GM23338 (cell line): Measurements from ENCODE around the gene PCDHGA1. TPM values are rescaled to one million over a fixed set of nuclear protein-coding genes. Genes with fewer than 3 reads are reported as not detected.

Source experiments
- ATAC-seq: fragments of 200-7000 bp; cut with Tn5 transposase; 3 replicates; pipeline ENCODE4 v1.9.1; 2020
- DNase-seq: peaks from one replicate; pipeline ENCODE4 v3.0.0-alpha.2; 2015; ENCODE audit warnings: low spot score
- H2AFZ ChIP-seq: fragments of 200-600 bp; sonication (generic); 2 replicates; pipeline ENCODE4 v1.8.0; 2016; ENCODE audit warnings: antibody characterized with exemption, mild to moderate bottlenecking, moderate library complexity
- H3F3A ChIP-seq: fragments of 200-600 bp; sonication (generic); replicated peaks from 2 replicates; pipeline ENCODE4 v1.8.0; 2017; ENCODE audit warnings: antibody characterized with exemption, mixed run types, low read depth
- H3K27ac ChIP-seq: fragments of 200-600 bp; sonication (generic); 2 replicates; pipeline ENCODE4 v1.6.1; 2016; ENCODE audit warnings: low read depth
- H3K27me3 ChIP-seq: fragments of 200-600 bp; sonication (generic); 2 replicates; pipeline ENCODE4 v1.8.0; 2016; ENCODE audit warnings: mild to moderate bottlenecking, mixed run types, moderate library complexity; ENCODE audit not compliant: insufficient read depth
- H3K36me3 ChIP-seq: fragments of 200-600 bp; sonication (generic); 2 replicates; pipeline ENCODE4 v1.8.0; 2016; ENCODE audit warnings: mild to moderate bottlenecking; ENCODE audit not compliant: insufficient read depth
- H3K4me1 ChIP-seq: fragments of 200-600 bp; sonication (generic); 2 replicates; pipeline ENCODE4 v1.8.0; 2016; ENCODE audit warnings: mild to moderate bottlenecking, moderate library complexity; ENCODE audit not compliant: insufficient read depth
- H3K4me2 ChIP-seq: fragments of 200-600 bp; sonication (generic); 2 replicates; pipeline ENCODE4 v1.7.1; 2017; ENCODE audit warnings: mixed run types
- H3K4me3 ChIP-seq: fragments of 200-600 bp; sonication (generic); 2 replicates; pipeline ENCODE4 v1.6.1; 2016; ENCODE audit warnings: mixed run types
- H3K79me2 ChIP-seq: fragments of 200-600 bp; sonication (generic); replicated peaks from 2 replicates; pipeline ENCODE4 v1.8.0; 2017; ENCODE audit warnings: mild to moderate bottlenecking; ENCODE audit not compliant: insufficient read depth
- H3K9me2 ChIP-seq: fragments of 200-600 bp; sonication (generic); 2 replicates; pipeline ENCODE4 v1.8.0; 2017; ENCODE audit not compliant: insufficient read depth
- H4K20me1 ChIP-seq: fragments of 200-600 bp; sonication (generic); replicated peaks from 2 replicates; pipeline ENCODE4 v1.8.0; 2017; ENCODE audit warnings: mild to moderate bottlenecking; ENCODE audit not compliant: insufficient read depth
- H3K27ac Mint-ChIP-seq: 2 replicates; pipeline ENCODE4 v1.8.0; 2020; ENCODE audit warnings: inconsistent platforms, mild to moderate bottlenecking, moderate library complexity, mixed read lengths
- H3K27me3 Mint-ChIP-seq: 3 replicates; pipeline ENCODE4 v1.8.0; 2022; ENCODE audit warnings: low read depth, mild to moderate bottlenecking, moderate library complexity, mixed read lengths, inconsistent platforms; ENCODE audit not compliant: insufficient read depth, poor library complexity
- H3K36me3 Mint-ChIP-seq: 3 replicates; pipeline ENCODE4 v1.8.0; 2021; ENCODE audit warnings: low read depth, mild to moderate bottlenecking, inconsistent platforms, moderate library complexity, mixed read lengths
- H3K4me1 Mint-ChIP-seq: 3 replicates; pipeline ENCODE4 v1.8.0; 2020; ENCODE audit warnings: mild to moderate bottlenecking, inconsistent platforms, mixed read lengths
- H3K4me3 Mint-ChIP-seq: 3 replicates; pipeline ENCODE4 v1.8.0; 2021; ENCODE audit warnings: moderate library complexity, mild to moderate bottlenecking, inconsistent platforms, mixed read lengths
- H3K9me3 Mint-ChIP-seq: 3 replicates; pipeline ENCODE4 v1.8.0; 2020; ENCODE audit warnings: moderate library complexity, mild to moderate bottlenecking, inconsistent platforms, mixed read lengths
- JUNB ChIP-seq: IDR thresholded peaks from one replicate; pipeline ENCODE4 v1.6.1; 2016; ENCODE audit warnings: antibody characterized with exemption; ENCODE audit not compliant: unreplicated experiment
- NANOG ChIP-seq: IDR thresholded peaks from 2 replicates; pipeline ENCODE4 v1.6.1; 2016; ENCODE audit warnings: antibody characterized with exemption, borderline replicate concordance
- POLR2AphosphoS5 ChIP-seq: IDR thresholded peaks from 2 replicates; pipeline ENCODE4 v1.6.1; 2016; ENCODE audit warnings: antibody characterized with exemption, low read depth
- ZNF114 ChIP-seq: fragments of 250-450 bp; sonication (Bioruptor Pico); IDR thresholded peaks from 2 replicates; pipeline ENCODE4 v1.5.0; 2020; ENCODE audit warnings: mild to moderate bottlenecking, moderate library complexity
- polyA plus RNA-seq: library from polyadenylated mRNA; unstranded; fragments of >200 nt; fragmentation: Nextera tagmentation; extraction: Ambion mirVana; gene quantifications from 2 replicates; pipeline ENCODE4 v1.2.1, GENCODE V29; 2016
- total RNA-seq: library from RNA; depleted of rRNA; stranded (reverse); fragments of >200 nt; shearing (Covaris generic); gene quantifications from 2 replicates; pipeline ENCODE4 v1.2.3, GENCODE V29; 2014
- TF ChIP-seq, protein P1 (sequence below): fragments of 250-450 bp; sonication (Bioruptor Pico); IDR thresholded peaks from 2 replicates; pipeline ENCODE4 v1.5.0; 2020; ENCODE audit warnings: mild to moderate bottlenecking, moderate library complexity
- TF ChIP-seq, protein P2 (sequence below): IDR thresholded peaks from one replicate; pipeline ENCODE4 v1.6.1; 2018; ENCODE audit warnings: antibody characterized with exemption; ENCODE audit not compliant: unreplicated experiment

Gene PCDHGA1
- total and polyA plus RNA-seq, 2 experiments from 2014 or later = 0.39 to 1.7 TPM

DNA sequence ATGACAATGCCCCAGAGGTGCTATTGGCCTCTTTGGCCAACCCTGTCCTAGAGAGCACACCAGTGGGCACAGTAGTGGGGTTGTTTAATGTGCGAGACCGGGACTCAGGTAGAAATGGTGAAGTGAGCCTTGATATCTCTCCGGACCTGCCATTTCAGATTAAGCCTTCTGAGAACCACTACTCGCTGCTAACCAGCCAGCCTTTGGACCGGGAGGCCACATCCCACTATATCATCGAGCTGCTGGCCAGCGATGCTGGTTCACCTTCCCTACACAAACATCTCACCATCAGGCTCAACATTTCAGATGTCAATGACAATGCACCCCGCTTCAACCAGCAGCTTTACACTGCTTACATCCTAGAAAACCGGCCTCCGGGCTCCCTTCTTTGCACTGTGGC, 160.0 kb downstream of the PCDHGA1 start (continued):
- TF ChIP-seq, protein P1, sequence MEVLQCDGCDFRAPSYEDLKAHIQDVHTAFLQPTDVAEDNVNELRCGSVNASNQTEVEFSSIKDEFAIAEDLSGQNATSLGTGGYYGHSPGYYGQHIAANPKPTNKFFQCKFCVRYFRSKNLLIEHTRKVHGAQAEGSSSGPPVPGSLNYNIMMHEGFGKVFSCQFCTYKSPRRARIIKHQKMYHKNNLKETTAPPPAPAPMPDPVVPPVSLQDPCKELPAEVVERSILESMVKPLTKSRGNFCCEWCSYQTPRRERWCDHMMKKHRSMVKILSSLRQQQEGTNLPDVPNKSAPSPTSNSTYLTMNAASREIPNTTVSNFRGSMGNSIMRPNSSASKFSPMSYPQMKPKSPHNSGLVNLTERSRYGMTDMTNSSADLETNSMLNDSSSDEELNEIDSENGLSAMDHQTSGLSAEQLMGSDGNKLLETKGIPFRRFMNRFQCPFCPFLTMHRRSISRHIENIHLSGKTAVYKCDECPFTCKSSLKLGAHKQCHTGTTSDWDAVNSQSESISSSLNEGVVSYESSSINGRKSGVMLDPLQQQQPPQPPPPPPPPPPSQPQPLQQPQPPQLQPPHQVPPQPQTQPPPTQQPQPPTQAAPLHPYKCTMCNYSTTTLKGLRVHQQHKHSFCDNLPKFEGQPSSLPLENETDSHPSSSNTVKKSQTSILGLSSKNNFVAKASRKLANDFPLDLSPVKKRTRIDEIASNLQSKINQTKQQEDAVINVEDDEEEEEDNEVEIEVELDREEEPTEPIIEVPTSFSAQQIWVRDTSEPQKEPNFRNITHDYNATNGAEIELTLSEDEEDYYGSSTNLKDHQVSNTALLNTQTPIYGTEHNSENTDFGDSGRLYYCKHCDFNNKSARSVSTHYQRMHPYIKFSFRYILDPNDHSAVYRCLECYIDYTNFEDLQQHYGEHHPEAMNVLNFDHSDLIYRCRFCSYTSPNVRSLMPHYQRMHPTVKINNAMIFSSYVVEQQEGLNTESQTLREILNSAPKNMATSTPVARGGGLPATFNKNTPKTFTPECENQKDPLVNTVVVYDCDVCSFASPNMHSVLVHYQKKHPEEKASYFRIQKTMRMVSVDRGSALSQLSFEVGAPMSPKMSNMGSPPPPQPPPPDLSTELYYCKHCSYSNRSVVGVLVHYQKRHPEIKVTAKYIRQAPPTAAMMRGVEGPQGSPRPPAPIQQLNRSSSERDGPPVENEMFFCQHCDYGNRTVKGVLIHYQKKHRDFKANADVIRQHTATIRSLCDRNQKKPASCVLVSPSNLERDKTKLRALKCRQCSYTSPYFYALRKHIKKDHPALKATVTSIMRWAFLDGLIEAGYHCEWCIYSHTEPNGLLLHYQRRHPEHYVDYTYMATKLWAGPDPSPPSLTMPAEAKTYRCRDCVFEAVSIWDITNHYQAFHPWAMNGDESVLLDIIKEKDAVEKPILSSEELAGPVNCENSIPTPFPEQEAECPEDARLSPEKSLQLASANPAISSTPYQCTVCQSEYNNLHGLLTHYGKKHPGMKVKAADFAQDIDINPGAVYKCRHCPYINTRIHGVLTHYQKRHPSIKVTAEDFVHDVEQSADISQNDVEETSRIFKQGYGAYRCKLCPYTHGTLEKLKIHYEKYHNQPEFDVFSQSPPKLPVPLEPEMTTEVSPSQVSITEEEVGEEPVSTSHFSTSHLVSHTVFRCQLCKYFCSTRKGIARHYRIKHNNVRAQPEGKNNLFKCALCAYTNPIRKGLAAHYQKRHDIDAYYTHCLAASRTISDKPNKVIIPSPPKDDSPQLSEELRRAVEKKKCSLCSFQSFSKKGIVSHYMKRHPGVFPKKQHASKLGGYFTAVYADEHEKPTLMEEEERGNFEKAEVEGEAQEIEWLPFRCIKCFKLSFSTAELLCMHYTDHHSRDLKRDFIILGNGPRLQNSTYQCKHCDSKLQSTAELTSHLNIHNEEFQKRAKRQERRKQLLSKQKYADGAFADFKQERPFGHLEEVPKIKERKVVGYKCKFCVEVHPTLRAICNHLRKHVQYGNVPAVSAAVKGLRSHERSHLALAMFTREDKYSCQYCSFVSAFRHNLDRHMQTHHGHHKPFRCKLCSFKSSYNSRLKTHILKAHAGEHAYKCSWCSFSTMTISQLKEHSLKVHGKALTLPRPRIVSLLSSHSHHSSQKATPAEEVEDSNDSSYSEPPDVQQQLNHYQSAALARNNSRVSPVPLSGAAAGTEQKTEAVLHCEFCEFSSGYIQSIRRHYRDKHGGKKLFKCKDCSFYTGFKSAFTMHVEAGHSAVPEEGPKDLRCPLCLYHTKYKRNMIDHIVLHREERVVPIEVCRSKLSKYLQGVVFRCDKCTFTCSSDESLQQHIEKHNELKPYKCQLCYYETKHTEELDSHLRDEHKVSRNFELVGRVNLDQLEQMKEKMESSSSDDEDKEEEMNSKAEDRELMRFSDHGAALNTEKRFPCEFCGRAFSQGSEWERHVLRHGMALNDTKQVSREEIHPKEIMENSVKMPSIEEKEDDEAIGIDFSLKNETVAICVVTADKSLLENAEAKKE (CRISPR knock-in tag) = no peak
- TF ChIP-seq NANOG = no peak
- TF ChIP-seq JUNB = no peak
- no peak for TF ChIP-seq ZNF114 (CRISPR knock-in tag)

DNA sequence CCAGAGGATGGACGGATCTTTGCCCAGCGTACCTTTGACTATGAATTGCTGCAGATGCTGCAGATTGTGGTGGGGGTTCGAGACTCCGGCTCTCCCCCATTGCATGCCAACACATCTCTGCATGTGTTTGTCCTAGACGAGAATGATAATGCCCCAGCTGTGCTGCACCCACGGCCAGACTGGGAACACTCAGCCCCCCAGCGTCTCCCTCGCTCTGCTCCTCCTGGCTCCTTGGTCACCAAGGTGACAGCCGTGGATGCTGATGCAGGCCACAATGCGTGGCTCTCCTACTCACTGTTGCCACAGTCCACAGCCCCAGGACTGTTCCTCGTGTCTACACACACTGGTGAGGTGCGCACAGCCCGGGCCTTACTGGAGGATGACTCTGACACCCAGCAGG, 160.5 kb downstream of the PCDHGA1 start:
- ATAC-seq (no peak), DNase-seq (no peak)
- Mint-ChIP-seq H3K4me1 (peaks cover 50% of the 10 kb centered on the region), H3K4me3 (no peak overlapping the region; the same call in 2 of the 3 replicates), H3K9me3 (no peaks in the 10 kb centered on the region), H3K27me3 (peaks cover 64% of the 10 kb centered on the region), H3K36me3 (peaks cover 17% of the 10 kb centered on the region), H3K27ac (no peak overlapping the region)
- H3K79me2 ChIP-seq = no peaks in the 10 kb centered on the region
- no peaks in the 10 kb centered on the region for H3K36me3 ChIP-seq
- H3K27ac ChIP-seq = no peak overlapping the region
- peaks cover 73% of the 10 kb centered on the region for H3K27me3 ChIP-seq
- no peaks in the 10 kb centered on the region for H3K9me2 ChIP-seq
- H3F3A ChIP-seq = 0 out of 2 replicates have a peak, but pooled peaks cover 10% of the 10 kb centered on the region
- H2AFZ ChIP-seq = no peak overlapping the region
- H3K4me2 ChIP-seq = peak overlapping the region; percentile 93
- peak overlapping the region; percentile 76; the same call in 1 of the 2 replicates for H3K4me3 ChIP-seq
- H4K20me1 ChIP-seq = peaks cover 3% of the 10 kb centered on the region; the same call in 1 of the 2 replicates
- peaks cover 33% of the 10 kb centered on the region for H3K4me1 ChIP-seq
- TF ChIP-seq, protein P1 (CRISPR knock-in tag) = no peak
- TF ChIP-seq, protein P2, sequence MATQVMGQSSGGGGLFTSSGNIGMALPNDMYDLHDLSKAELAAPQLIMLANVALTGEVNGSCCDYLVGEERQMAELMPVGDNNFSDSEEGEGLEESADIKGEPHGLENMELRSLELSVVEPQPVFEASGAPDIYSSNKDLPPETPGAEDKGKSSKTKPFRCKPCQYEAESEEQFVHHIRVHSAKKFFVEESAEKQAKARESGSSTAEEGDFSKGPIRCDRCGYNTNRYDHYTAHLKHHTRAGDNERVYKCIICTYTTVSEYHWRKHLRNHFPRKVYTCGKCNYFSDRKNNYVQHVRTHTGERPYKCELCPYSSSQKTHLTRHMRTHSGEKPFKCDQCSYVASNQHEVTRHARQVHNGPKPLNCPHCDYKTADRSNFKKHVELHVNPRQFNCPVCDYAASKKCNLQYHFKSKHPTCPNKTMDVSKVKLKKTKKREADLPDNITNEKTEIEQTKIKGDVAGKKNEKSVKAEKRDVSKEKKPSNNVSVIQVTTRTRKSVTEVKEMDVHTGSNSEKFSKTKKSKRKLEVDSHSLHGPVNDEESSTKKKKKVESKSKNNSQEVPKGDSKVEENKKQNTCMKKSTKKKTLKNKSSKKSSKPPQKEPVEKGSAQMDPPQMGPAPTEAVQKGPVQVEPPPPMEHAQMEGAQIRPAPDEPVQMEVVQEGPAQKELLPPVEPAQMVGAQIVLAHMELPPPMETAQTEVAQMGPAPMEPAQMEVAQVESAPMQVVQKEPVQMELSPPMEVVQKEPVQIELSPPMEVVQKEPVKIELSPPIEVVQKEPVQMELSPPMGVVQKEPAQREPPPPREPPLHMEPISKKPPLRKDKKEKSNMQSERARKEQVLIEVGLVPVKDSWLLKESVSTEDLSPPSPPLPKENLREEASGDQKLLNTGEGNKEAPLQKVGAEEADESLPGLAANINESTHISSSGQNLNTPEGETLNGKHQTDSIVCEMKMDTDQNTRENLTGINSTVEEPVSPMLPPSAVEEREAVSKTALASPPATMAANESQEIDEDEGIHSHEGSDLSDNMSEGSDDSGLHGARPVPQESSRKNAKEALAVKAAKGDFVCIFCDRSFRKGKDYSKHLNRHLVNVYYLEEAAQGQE = no peak
- TF ChIP-seq POLR2AphosphoS5 = no peak
